ENCODE results near the gene ZNRD2.

Gene ZNRD2

DNA sequence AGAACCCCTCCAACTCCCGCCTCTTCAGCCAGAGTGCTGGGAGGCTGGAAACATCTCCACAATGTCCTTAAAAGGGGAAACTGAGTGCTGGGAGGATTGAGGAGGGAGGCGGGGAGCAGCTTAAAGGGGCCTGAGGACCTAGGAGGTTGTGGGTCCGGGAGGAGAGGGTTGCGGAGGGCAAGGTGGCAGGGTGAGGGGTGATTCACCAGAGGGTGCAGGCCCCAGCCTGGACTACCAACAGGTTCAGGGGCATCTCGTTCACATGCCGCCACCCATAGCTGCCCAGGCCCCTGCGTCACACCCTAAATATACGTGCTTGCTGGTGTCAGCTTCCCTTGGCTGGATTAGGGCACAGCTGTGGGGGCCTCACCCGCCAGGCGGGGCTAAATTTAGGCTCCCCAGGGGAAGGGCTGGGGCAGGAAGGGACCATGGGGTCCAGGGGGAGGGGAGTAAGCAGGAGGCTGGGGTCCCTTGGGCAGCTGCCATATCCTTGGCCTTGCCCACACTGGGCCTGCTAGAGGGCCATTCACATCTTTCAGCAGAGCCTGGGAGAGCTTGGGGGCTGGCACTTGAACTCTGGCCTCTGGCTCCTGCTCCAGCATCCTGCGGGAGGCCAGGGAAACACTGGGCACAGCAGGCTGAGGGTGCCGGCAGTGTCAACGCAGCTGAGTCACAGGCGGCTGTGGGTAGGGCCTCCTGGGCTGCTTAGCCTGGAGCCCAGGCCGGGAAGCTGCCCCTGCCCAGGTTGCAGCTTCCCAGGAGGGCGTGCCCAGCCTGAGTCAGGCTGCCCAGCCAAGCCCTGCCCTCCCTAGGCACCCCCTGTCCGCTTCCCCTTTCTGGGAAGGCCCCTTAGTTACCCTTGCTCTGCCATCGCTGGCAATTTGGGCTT is 6.8 kb downstream of the ZNRD2 start:
- no peak for FAIRE-seq
- TF ChIP-seq POLR2A (IDR thresholded peaks at IDR 0.05; ENCODE audit: low read depth, low read length) = peak; percentile 62
- peak; percentile 100 for DNase-seq (ENCODE audit: insufficient read length, low spot score)

DNA sequence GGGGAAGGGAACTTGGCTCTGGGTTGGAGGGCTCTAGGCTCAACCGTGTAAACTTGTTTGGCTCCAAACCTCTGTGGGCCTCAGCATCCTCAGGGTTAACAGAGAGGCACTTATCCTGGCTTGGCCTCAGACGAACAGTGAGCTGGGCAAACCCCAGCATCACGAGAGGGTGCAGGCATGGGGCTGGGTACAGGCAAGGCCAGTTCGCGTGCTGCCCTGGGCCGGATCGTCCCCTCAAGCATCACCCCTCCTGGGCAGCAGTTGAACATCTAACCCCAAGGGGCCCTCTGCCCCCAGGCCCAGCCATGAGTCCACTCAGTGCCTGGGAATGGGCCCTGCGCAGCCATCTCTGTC is 7.5 kb downstream of the ZNRD2 start:
- TF ChIP-seq POLR2A (IDR thresholded peaks at IDR 0.05; ENCODE audit: low read depth, low read length) = 0 out of 2 replicates have a peak, but pooled peaks have one; percentile 13
- FAIRE-seq (no peak), DNase-seq (ENCODE audit: insufficient read length, low spot score) (no peak)

- DNase-seq (ENCODE audit: insufficient read length, low spot score) = no peak
- FAIRE-seq = no peak
- TF ChIP-seq POLR2A (IDR thresholded peaks at IDR 0.05; ENCODE audit: low read depth, low read length) = no peak
These were observed 7.9 kb downstream of the ZNRD2 start for GRCh38 chr11:65578134-65578533.

GRCh38 chr11:65578667-65579066 is 8.4 kb downstream of the ZNRD2 start:
- DNase-seq (ENCODE audit: insufficient read length, low spot score) = no peak
- no peak for FAIRE-seq
- TF ChIP-seq POLR2A (IDR thresholded peaks at IDR 0.05; ENCODE audit: low read depth, low read length) = no peak

DNA sequence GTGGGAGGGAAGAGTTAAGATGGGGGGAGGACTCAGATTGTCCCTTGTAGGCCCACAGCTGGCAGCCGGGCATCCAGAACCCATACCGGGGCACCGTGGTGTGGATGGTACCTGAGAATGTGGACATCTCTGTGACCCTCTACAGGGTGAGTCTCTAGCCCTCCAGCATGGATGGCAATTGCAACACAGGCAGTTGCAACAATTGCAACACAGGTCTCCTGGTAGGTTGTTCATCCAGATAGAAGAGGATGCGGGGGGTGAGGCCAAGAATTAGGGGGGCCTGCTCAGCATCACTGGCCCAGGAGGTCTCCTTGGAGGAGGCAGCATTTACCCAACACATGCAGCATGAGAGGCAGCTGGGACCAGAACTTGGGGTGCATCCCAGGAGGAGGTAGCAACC is 9.0 kb downstream of the ZNRD2 start:
- FAIRE-seq = no peak
- no peak for TF ChIP-seq POLR2A (IDR thresholded peaks at IDR 0.05; ENCODE audit: low read depth, low read length)

GRCh38 chr11:65580031-65580692 is 9.9 kb downstream of the ZNRD2 start:
- no peak for FAIRE-seq
- DNase-seq (ENCODE audit: insufficient read length, low spot score) = no peak
- TF ChIP-seq POLR2A (IDR thresholded peaks at IDR 0.05; ENCODE audit: low read depth, low read length) = no peak

More for the DNA sequence above, 9.0 kb downstream of the ZNRD2 start:
- DNase-seq (ENCODE audit: insufficient read length, low spot score) = no peak

- TF ChIP-seq POLR2A (IDR thresholded peaks at IDR 0.05; ENCODE audit: low read depth, low read length) = no peak
- FAIRE-seq (no peak), DNase-seq (ENCODE audit: insufficient read length, low spot score) (no peak)
These were observed 10.5 kb downstream of the ZNRD2 start for GRCh38 chr11:65580756-65581155.

- TF ChIP-seq POLR2A (IDR thresholded peaks at IDR 0.05; ENCODE audit: low read depth, low read length) = no peak
- FAIRE-seq (no peak), DNase-seq (ENCODE audit: insufficient read length, low spot score) (no peak)
These were observed 11.7 kb downstream of the ZNRD2 start for GRCh38 chr11:65581928-65582327.

DNA sequence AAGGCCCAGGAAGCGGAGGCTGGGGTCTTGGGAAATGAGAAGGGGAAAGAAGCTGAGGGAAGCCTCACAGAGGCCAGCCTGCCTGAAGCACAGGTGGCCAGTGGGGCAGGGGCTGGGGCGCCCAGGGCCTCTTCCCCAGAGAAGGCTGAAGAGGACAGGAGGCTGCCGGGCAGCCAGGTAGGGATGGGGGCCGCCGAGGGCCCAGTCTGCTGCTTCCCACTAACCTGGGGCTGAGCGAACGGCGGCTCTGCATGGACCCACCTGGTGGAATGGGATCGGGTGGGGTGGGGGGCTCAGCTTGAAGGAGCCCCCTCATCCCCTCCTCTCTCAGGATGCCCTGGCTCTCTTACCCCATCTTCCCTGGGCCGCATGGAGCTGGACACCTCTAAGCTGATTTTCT is 13.3 kb downstream of the ZNRD2 start:
- DNase-seq (ENCODE audit: insufficient read length, low spot score) (no peak), FAIRE-seq (no peak)
- no peak for TF ChIP-seq POLR2A (IDR thresholded peaks at IDR 0.05; ENCODE audit: low read depth, low read length)

GRCh38 chr11:65584106-65584505 is 13.8 kb downstream of the ZNRD2 start:
- no peak for TF ChIP-seq POLR2A (IDR thresholded peaks at IDR 0.05; ENCODE audit: low read depth, low read length)
- DNase-seq (ENCODE audit: insufficient read length, low spot score) = no peak
- FAIRE-seq = no peak

DNA sequence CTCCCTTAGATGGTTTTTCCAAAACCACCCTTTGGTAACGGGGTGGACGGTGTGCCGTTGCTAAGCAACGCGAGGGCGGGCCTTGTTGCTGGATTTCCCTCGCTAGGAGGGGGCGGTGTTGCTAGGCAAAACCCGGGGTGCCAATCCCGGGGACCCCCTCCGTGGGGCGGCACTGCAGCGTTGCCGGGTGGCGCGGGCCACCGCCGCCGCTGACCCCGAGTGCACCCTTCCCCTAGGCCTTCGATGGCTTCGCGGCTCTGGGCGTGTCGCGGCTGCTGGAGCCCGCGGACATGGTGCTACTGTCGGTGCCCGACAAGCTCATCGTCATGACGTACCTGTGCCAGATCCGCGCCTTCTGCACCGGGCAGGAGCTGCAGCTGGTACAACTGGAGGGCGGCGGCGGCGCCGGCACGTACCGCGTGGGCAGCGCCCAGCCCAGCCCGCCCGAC is 14.5 kb downstream of the ZNRD2 start:
- no peak for TF ChIP-seq POLR2A (IDR thresholded peaks at IDR 0.05; ENCODE audit: low read depth, low read length)
- no peak for FAIRE-seq
- no peak for DNase-seq (ENCODE audit: insufficient read length, low spot score)

GRCh38 chr11:65585396-65586246 is 15.3 kb downstream of the ZNRD2 start:
- TF ChIP-seq POLR2A (IDR thresholded peaks at IDR 0.05; ENCODE audit: low read depth, low read length) = no peak
- no peak for DNase-seq (ENCODE audit: insufficient read length, low spot score)
- no peak for FAIRE-seq

DNA sequence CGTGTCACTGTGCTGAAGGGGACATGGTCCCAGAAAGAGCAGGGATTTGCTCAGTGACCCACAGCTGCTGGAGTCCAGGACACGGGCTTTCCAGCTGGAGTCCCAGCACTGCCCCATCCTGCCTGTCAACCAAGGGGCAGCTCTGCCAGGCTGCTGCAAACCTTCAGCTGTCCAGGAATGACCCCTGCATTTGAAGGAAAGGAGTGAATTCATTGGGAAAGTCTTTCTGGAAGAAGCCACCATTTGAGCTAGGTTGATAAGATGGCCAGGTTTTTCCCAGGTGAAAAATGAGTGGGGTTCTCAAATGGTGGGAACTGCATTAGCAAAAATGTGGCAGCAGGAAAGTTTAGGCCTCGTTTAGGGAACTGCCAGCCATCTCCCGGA is 16.0 kb downstream of the ZNRD2 start:
- no peak for TF ChIP-seq POLR2A (IDR thresholded peaks at IDR 0.05; ENCODE audit: low read depth, low read length)
- DNase-seq (ENCODE audit: insufficient read length, low spot score) (no peak), FAIRE-seq (no peak)

- no peak for FAIRE-seq
These were observed 16.4 kb downstream of the ZNRD2 start for GRCh38 chr11:65586676-65587075.

More at GRCh38 chr11:65586676-65587075, 16.4 kb downstream of the ZNRD2 start:
- no peak for DNase-seq (ENCODE audit: insufficient read length, low spot score)
- TF ChIP-seq POLR2A (IDR thresholded peaks at IDR 0.05; ENCODE audit: low read depth, low read length) = no peak

All from H54 (cell line).